GM12801 (cell line): ENCODE results near the gene PIK3R2.

Experiments
- CTCF ChIP-seq: IDR thresholded peaks from one replicate; pipeline ENCODE4 v1.5.1; 2011; ENCODE audit warnings: control low read depth; ENCODE audit not compliant: insufficient read length; ENCODE audit errors: extremely low read depth

PIK3R2 gene

GRCh38 chr19:18156841-18157464, 4.0 kb downstream of the PIK3R2 start:
- TF ChIP-seq CTCF, result no peak

GRCh38 chr19:18157465-18158063, 4.6 kb downstream of the PIK3R2 start:
- TF ChIP-seq CTCF, result no peak

GRCh38 chr19:18158467-18158866, 5.5 kb downstream of the PIK3R2 start:
- no peak for TF ChIP-seq CTCF

- no peak for TF ChIP-seq CTCF
Observed at GRCh38 chr19:18159810-18160209, 6.8 kb downstream of the PIK3R2 start.

- no peak for TF ChIP-seq CTCF
Observed at GRCh38 chr19:18160493-18160970, 7.6 kb downstream of the PIK3R2 start.

GRCh38 chr19:18160971-18161635, 8.1 kb downstream of the PIK3R2 start:
- no peak for TF ChIP-seq CTCF

- TF ChIP-seq CTCF, result no peak
Observed at GRCh38 chr19:18161636-18162002, 8.7 kb downstream of the PIK3R2 start.
